Adrenal gland (tissue), 5 donors: Measurements from ENCODE around the gene ACSL6.

Experiments
- POLR2A ChIP-seq, 2 donors: fragments of 450-650 bp; IDR thresholded peaks; one replicate each; pipeline ENCODE4 v1.6.1; 2017; ENCODE audit warnings: antibody characterized with exemption in 2 of 2, mild to moderate bottlenecking in 2 of 2, moderate library complexity in 1 of 2
- TF ChIP-seq, protein P1 (sequence below), 6 experiments: fragments of 450-650 bp in 4 of 6; fragments of 200-600 bp in 2 of 6; sonication (generic) in 1 of 6; IDR thresholded peaks; 1 replicate in 5 of 6; 2 replicates in 1 of 6; pipeline versions ENCODE4 v1.5.1 to v1.8.0; 2016 to 2021; ENCODE audit warnings: antibody characterized with exemption in 6 of 6, mild to moderate bottlenecking in 2 of 6, moderate library complexity in 1 of 6
- donor health status: DM: no; HTN: no; CAD: no.

DNA sequence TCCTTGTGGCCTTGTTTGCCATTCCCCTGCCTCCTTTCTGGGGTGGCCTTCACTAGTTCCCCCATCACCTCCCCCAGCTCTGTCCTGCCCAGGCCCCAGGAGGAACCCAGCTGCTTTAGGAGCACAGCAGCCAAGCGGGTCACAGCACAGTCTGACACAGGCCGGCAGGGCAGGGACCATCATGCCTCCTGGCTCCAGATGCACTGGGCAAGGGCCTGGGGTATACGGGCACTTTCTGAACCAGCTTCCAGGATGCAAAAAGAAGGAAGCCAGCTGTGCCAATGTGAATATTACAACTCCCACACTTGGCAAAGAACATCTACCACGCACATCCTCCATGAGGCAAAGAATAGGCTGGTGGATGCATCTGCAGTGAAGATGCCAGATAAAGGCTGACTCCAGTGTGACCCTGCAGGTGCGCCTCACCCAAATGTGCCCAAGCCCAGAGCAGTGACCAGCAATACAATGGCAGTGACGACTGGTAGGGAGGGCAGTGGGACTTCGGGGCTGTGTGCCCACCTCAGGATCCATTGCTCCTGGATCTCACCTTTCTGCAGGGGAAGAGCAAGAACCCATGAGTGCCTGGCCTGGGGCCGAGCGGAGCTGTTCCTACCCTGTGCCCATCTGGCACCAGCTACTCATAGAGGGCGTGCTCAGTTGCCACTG is 42.7 kb upstream of the ACSL6 start:
- TF ChIP-seq, protein P1, sequence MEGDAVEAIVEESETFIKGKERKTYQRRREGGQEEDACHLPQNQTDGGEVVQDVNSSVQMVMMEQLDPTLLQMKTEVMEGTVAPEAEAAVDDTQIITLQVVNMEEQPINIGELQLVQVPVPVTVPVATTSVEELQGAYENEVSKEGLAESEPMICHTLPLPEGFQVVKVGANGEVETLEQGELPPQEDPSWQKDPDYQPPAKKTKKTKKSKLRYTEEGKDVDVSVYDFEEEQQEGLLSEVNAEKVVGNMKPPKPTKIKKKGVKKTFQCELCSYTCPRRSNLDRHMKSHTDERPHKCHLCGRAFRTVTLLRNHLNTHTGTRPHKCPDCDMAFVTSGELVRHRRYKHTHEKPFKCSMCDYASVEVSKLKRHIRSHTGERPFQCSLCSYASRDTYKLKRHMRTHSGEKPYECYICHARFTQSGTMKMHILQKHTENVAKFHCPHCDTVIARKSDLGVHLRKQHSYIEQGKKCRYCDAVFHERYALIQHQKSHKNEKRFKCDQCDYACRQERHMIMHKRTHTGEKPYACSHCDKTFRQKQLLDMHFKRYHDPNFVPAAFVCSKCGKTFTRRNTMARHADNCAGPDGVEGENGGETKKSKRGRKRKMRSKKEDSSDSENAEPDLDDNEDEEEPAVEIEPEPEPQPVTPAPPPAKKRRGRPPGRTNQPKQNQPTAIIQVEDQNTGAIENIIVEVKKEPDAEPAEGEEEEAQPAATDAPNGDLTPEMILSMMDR (IDR thresholded peaks at IDR 0.05): no peak
- TF ChIP-seq POLR2A (IDR thresholded peaks at IDR 0.05): no peak
